NT2/D1 (cell line): ENCODE data around the gene PCARE.

ENCODE experiments used
- DNase-seq: peaks from one replicate; pipeline ENCODE4 v3.0.0-alpha.2; 2011; ENCODE audit warnings: low read depth, low spot score
- H3K27me3 ChIP-seq: 2 replicates; pipeline ENCODE4 v1.6.0; 2011; ENCODE audit warnings: mild to moderate bottlenecking; ENCODE audit not compliant: insufficient read length, insufficient read depth
- H3K36me3 ChIP-seq: 2 replicates; pipeline ENCODE4 v1.6.1; 2011; ENCODE audit warnings: mild to moderate bottlenecking, low read length, mixed read lengths; ENCODE audit not compliant: insufficient read depth, insufficient read length
- H3K4me1 ChIP-seq: 2 replicates; pipeline ENCODE4 v1.5.1; 2011; ENCODE audit not compliant: insufficient read depth, insufficient read length
- H3K4me3 ChIP-seq: 2 replicates; pipeline ENCODE4 v1.5.1; 2011; ENCODE audit warnings: low read depth; ENCODE audit not compliant: insufficient read length
- H3K9ac ChIP-seq: 2 replicates; pipeline ENCODE4 v1.6.0; 2011; ENCODE audit warnings: low read depth; ENCODE audit not compliant: insufficient read length
- H3K9me3 ChIP-seq: 2 replicates; pipeline ENCODE4 v1.5.1; 2011; ENCODE audit warnings: mild to moderate bottlenecking, low read length; ENCODE audit not compliant: insufficient read depth
- SUZ12 ChIP-seq: IDR thresholded peaks from 2 replicates; pipeline ENCODE4 v1.6.1; 2011; ENCODE audit not compliant: insufficient read length, insufficient read depth; ENCODE audit errors: extremely low read depth
- YY1 ChIP-seq: IDR thresholded peaks from 2 replicates; pipeline ENCODE4 v1.6.1; 2011; ENCODE audit not compliant: insufficient read length, insufficient read depth
- ZNF274 ChIP-seq: IDR thresholded peaks from 2 replicates; pipeline ENCODE4 v1.6.1; 2011; ENCODE audit warnings: mild to moderate bottlenecking, low read depth, low read length

Gene PCARE

GRCh38 chr2:29054430-29054829 is 19.9 kb downstream of the PCARE start:
- Histone ChIP-seq H3K36me3 (no peaks in the 10 kb centered on the region), H3K4me1 (peaks cover 9% of the 10 kb centered on the region), H3K9ac (no peak overlapping the region), H3K4me3 (no peak overlapping the region), H3K27me3 (no peaks in the 10 kb centered on the region), H3K9me3 (no peaks in the 10 kb centered on the region)
- TF ChIP-seq ZNF274, result no peak
- TF ChIP-seq SUZ12, result no peak
- no peak for TF ChIP-seq YY1
- no peak for DNase-seq

GRCh38 chr2:29053670-29054400 is 20.5 kb downstream of the PCARE start:
- TF ChIP-seq SUZ12 (no peak), ZNF274 (no peak), YY1 (no peak)
- H3K4me1 ChIP-seq, result peaks cover 9% of the 10 kb centered on the region
- H3K36me3 ChIP-seq, result no peaks in the 10 kb centered on the region
- no peaks in the 10 kb centered on the region for H3K9me3 ChIP-seq
- H3K9ac ChIP-seq, result no peak overlapping the region
- H3K4me3 ChIP-seq, result no peak overlapping the region
- no peaks in the 10 kb centered on the region for H3K27me3 ChIP-seq
- no peak for DNase-seq

- H3K36me3 ChIP-seq, result no peaks in the 10 kb centered on the region
- no peak for TF ChIP-seq YY1
- TF ChIP-seq SUZ12, result no peak
- TF ChIP-seq ZNF274, result no peak
- peak; percentile 42 for DNase-seq
- H3K9me3 ChIP-seq, result no peaks in the 10 kb centered on the region
- H3K4me1 ChIP-seq, result peaks cover 9% of the 10 kb centered on the region
- H3K27me3 ChIP-seq, result no peaks in the 10 kb centered on the region
- H3K4me3 ChIP-seq, result no peak overlapping the region
- no peak overlapping the region for H3K9ac ChIP-seq
These were observed 21.1 kb downstream of the PCARE start for GRCh38 chr2:29053223-29053622.

GRCh38 chr2:29052807-29053206 is 21.5 kb downstream of the PCARE start:
- Histone ChIP-seq H3K36me3 (no peaks in the 10 kb centered on the region), H3K4me3 (no peak overlapping the region), H3K27me3 (no peaks in the 10 kb centered on the region), H3K9ac (no peak overlapping the region), H3K9me3 (no peaks in the 10 kb centered on the region), H3K4me1 (peaks cover 9% of the 10 kb centered on the region)
- no peak for TF ChIP-seq ZNF274
- TF ChIP-seq SUZ12, result no peak
- no peak for TF ChIP-seq YY1
- no peak for DNase-seq

- H3K9me3 ChIP-seq, result no peaks in the 10 kb centered on the region
- no peak overlapping the region for H3K9ac ChIP-seq
- no peak for DNase-seq
- H3K4me3 ChIP-seq, result no peak overlapping the region
- TF ChIP-seq SUZ12 (no peak), ZNF274 (no peak), YY1 (no peak)
- no peaks in the 10 kb centered on the region for H3K36me3 ChIP-seq
- H3K27me3 ChIP-seq, result no peaks in the 10 kb centered on the region
- peaks cover 9% of the 10 kb centered on the region for H3K4me1 ChIP-seq
These were observed 22.6 kb downstream of the PCARE start for GRCh38 chr2:29051730-29052129.

- no peak for DNase-seq
- Histone ChIP-seq H3K4me1 (peaks cover 9% of the 10 kb centered on the region), H3K9ac (no peak overlapping the region), H3K9me3 (no peaks in the 10 kb centered on the region), H3K4me3 (no peak overlapping the region), H3K36me3 (no peaks in the 10 kb centered on the region), H3K27me3 (no peaks in the 10 kb centered on the region)
- TF ChIP-seq SUZ12, result no peak
- no peak for TF ChIP-seq YY1
- no peak for TF ChIP-seq ZNF274
These were observed 23.7 kb downstream of the PCARE start for GRCh38 chr2:29050591-29050990.

- Histone ChIP-seq H3K36me3 (no peaks in the 10 kb centered on the region), H3K4me3 (no peak overlapping the region), H3K9me3 (no peaks in the 10 kb centered on the region), H3K27me3 (no peaks in the 10 kb centered on the region), H3K9ac (no peak overlapping the region), H3K4me1 (peaks cover 2% of the 10 kb centered on the region)
- no peak for DNase-seq
- no peak for TF ChIP-seq SUZ12
- TF ChIP-seq ZNF274, result no peak
- no peak for TF ChIP-seq YY1
These were observed 27.1 kb downstream of the PCARE start for GRCh38 chr2:29047083-29047845.
